Measurements from ENCODE around the gene ZSCAN18. TPM values are rescaled to one million over a fixed set of nuclear protein-coding genes. Genes with fewer than 3 reads are reported as not detected.

Gene ZSCAN18
- total and polyA plus RNA-seq, 2 donors (not counting 1 experiment from before 2014, with no cell fraction given), result 81.0 to 90.5 TPM

DNA sequence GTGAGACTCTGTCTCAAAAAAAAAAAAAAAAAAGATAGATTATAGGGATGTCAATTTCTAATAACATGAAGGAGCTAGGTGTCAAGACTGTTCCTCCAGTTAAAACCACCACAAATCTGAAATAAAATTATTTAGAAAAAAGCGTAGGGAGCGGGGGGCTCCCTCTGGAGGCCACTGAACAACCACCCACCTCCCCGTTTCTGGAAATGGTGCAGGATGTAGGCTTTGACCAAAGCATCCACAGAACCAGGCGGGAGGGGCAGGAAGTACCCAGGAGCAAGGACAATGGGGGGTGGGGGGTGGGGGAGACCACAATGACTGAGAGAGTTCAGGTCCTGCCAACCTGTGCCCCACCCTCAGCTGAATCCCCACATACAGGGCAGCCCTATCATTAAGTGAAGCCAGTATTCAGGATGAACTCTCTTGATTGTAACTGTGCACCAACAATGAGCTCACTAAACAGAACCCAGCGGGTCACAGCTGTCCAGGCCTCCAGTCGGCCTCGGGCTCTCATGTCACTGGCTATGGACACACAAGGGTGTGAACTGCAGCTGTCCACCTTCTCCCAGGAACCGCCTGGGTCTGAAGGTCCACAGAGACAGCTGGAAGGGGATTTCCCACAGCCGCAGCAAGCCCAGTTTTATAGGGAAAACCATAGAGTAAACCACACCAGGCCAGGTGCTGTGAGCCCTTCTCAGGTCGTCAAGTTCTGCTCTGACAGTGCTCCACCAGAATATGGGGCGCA, 6.6 kb downstream of the ZSCAN18 start:
- Histone ChIP-seq H3K27ac (ENCODE audit: low read length in 2 of 2) (no peak overlapping the region), H3K4me1 (ENCODE audit: control insufficient read depth in 2 of 2, insufficient read depth in 2 of 2, low read length in 2 of 2) (no peaks in the 10 kb centered on the region), H3K9me3 (ENCODE audit: control extremely low read depth in 1 of 3, control insufficient read depth in 2 of 3, insufficient read depth in 1 of 3, low read length in 2 of 3) (peaks cover 0 to 85% (median 4%) of the 10 kb centered on the region in 3 donors), H2AFZ (ENCODE audit: insufficient read depth, low read depth, low read length, poor library complexity, severe bottlenecking) (no peak overlapping the region), H3K79me2 (ENCODE audit: control insufficient read depth, insufficient read depth, low read length) (peaks cover 19% of the 10 kb centered on the region), H3K4me3 (ENCODE audit: control extremely low read depth in 1 of 5, extremely low read depth in 1 of 5, insufficient read depth in 1 of 5, low read depth in 2 of 5, low read length in 4 of 5) (no peak overlapping the region), H3K36me3 (replicated peaks in 1 of 2; ENCODE audit: control extremely low read depth in 1 of 2, control insufficient read depth in 1 of 2, extremely low read depth in 1 of 2, insufficient read depth in 2 of 2, low read length in 1 of 2) (no peaks in the 10 kb centered on the region), H3K27me3 (replicated peaks in 1 of 4; ENCODE audit: control extremely low read depth in 1 of 4, control insufficient read depth in 3 of 4, insufficient read depth in 4 of 4, low read length in 3 of 4) (no peaks in the 10 kb centered on the region), H3K9ac (ENCODE audit: low read length) (no peak overlapping the region), H3K4me2 (replicated peaks; ENCODE audit: low read depth, low read length, poor library complexity, severe bottlenecking) (no peak overlapping the region), H4K20me1 (ENCODE audit: control insufficient read depth, insufficient read depth, low read length, poor library complexity, severe bottlenecking) (no peaks in the 10 kb centered on the region)
- DNase-seq, result no peak
- WGBS (ENCODE audit: insufficient coverage), result 97% methylated on average over 5 of the region's 11 CpGs
- CTCF ChIA-PET, result no interaction called here
- no peak for ATAC-seq (ENCODE audit: low read depth)
- TF ChIP-seq, protein P1, sequence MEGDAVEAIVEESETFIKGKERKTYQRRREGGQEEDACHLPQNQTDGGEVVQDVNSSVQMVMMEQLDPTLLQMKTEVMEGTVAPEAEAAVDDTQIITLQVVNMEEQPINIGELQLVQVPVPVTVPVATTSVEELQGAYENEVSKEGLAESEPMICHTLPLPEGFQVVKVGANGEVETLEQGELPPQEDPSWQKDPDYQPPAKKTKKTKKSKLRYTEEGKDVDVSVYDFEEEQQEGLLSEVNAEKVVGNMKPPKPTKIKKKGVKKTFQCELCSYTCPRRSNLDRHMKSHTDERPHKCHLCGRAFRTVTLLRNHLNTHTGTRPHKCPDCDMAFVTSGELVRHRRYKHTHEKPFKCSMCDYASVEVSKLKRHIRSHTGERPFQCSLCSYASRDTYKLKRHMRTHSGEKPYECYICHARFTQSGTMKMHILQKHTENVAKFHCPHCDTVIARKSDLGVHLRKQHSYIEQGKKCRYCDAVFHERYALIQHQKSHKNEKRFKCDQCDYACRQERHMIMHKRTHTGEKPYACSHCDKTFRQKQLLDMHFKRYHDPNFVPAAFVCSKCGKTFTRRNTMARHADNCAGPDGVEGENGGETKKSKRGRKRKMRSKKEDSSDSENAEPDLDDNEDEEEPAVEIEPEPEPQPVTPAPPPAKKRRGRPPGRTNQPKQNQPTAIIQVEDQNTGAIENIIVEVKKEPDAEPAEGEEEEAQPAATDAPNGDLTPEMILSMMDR (IDR thresholded peaks at IDR 0.05), result no peak
- TF ChIP-seq EZH2 (IDR thresholded peaks at IDR 0.05; ENCODE audit: borderline replicate concordance, insufficient read depth, low read depth, low read length, poor library complexity, severe bottlenecking), result no peak
- no peak overlapping the region for H3K27ac Mint-ChIP-seq
- no peak overlapping the region for H3K4me3 Mint-ChIP-seq
- no peaks in the 10 kb centered on the region for H3K27me3 Mint-ChIP-seq
- peaks cover 2% of the 10 kb centered on the region for H3K4me1 Mint-ChIP-seq
- intact Hi-C loops (cut with micrococcal nuclease), result no loop called here
- POLR2A ChIA-PET, result no interaction called here
- no peaks in the 10 kb centered on the region for H3K9me3 Mint-ChIP-seq (ENCODE audit: insufficient read depth)

DNA sequence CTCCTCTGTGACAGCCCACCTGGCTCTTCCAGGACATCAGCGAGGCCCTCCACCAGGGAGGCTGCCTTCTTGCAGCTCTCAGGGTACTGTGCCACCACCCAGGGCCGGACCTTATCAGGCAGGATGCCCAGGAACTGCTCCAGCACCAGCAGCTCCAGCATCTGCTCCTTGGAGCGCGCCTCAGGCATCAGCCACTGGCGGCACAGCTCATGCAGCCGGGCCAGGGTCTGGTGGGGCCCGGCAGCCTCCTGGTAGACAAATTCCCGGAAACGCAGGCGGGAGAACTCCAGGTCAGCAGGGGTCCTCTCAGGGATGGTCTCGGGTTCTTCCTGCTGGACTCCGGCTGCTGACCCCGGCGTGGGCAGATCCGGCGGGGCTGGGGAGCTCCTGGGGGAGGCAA, 8.2 kb downstream of the ZSCAN18 start:
- ChIA-PET POLR2A (no interaction called here), CTCF (no interaction called here)
- Mint-ChIP-seq H3K9me3 (ENCODE audit: insufficient read depth) (no peaks in the 10 kb centered on the region), H3K27me3 (no peaks in the 10 kb centered on the region), H3K27ac (no peak overlapping the region), H3K4me3 (no peak overlapping the region), H3K4me1 (no peaks in the 10 kb centered on the region)
- Histone ChIP-seq H3K4me1 (ENCODE audit: control insufficient read depth in 2 of 2, insufficient read depth in 2 of 2, low read length in 2 of 2) (no peaks in the 10 kb centered on the region), H3K9me3 (ENCODE audit: control extremely low read depth in 1 of 3, control insufficient read depth in 2 of 3, insufficient read depth in 1 of 3, low read length in 2 of 3) (peaks cover 0 to 85% (median 7%) of the 10 kb centered on the region in 3 donors), H2AFZ (ENCODE audit: insufficient read depth, low read depth, low read length, poor library complexity, severe bottlenecking) (no peak overlapping the region), H3K4me3 (ENCODE audit: control extremely low read depth in 1 of 5, extremely low read depth in 1 of 5, insufficient read depth in 1 of 5, low read depth in 2 of 5, low read length in 4 of 5) (no peak overlapping the region), H3K27ac (ENCODE audit: low read length in 2 of 2) (no peak overlapping the region), H3K27me3 (replicated peaks in 1 of 4; ENCODE audit: control extremely low read depth in 1 of 4, control insufficient read depth in 3 of 4, insufficient read depth in 4 of 4, low read length in 3 of 4) (no peaks in the 10 kb centered on the region), H3K79me2 (ENCODE audit: control insufficient read depth, insufficient read depth, low read length) (peaks cover 13% of the 10 kb centered on the region), H4K20me1 (ENCODE audit: control insufficient read depth, insufficient read depth, low read length, poor library complexity, severe bottlenecking) (no peaks in the 10 kb centered on the region), H3K36me3 (replicated peaks in 1 of 2; ENCODE audit: control extremely low read depth in 1 of 2, control insufficient read depth in 1 of 2, extremely low read depth in 1 of 2, insufficient read depth in 2 of 2, low read length in 1 of 2) (no peaks in the 10 kb centered on the region), H3K4me2 (replicated peaks; ENCODE audit: low read depth, low read length, poor library complexity, severe bottlenecking) (no peak overlapping the region), H3K9ac (ENCODE audit: low read length) (no peak overlapping the region)
- TF ChIP-seq EZH2 (IDR thresholded peaks at IDR 0.05; ENCODE audit: borderline replicate concordance, insufficient read depth, low read depth, low read length, poor library complexity, severe bottlenecking), result no peak
- TF ChIP-seq, protein P1 (IDR thresholded peaks at IDR 0.05), result no peak
- ATAC-seq (ENCODE audit: low read depth) (no peak), DNase-seq (no peak)
- 94% methylated on average over 16 of the region's 16 CpGs for WGBS (ENCODE audit: insufficient coverage)
- intact Hi-C loops (cut with micrococcal nuclease), result no loop called here
